ENCODE results near the gene TIRAP.

TIRAP gene

GRCh38 chr11:126281666-126282175 is 1.2 kb upstream of the TIRAP start:
- no peak for DNase-seq (ENCODE audit: low spot score)
- in situ Hi-C loops (cut with MboI; ENCODE audit: low pct_unique_long_range_greater_than_20kb, low sequenced_read_pairs, unreplicated experiment), result no loop called here
- TF ChIP-seq, protein P1, sequence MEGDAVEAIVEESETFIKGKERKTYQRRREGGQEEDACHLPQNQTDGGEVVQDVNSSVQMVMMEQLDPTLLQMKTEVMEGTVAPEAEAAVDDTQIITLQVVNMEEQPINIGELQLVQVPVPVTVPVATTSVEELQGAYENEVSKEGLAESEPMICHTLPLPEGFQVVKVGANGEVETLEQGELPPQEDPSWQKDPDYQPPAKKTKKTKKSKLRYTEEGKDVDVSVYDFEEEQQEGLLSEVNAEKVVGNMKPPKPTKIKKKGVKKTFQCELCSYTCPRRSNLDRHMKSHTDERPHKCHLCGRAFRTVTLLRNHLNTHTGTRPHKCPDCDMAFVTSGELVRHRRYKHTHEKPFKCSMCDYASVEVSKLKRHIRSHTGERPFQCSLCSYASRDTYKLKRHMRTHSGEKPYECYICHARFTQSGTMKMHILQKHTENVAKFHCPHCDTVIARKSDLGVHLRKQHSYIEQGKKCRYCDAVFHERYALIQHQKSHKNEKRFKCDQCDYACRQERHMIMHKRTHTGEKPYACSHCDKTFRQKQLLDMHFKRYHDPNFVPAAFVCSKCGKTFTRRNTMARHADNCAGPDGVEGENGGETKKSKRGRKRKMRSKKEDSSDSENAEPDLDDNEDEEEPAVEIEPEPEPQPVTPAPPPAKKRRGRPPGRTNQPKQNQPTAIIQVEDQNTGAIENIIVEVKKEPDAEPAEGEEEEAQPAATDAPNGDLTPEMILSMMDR (IDR thresholded peaks at IDR 0.05; ENCODE audit: extremely low read depth, insufficient read depth, missing control alignments), result no peak

- peak; percentile 54 for DNase-seq (ENCODE audit: low spot score)
- TF ChIP-seq, protein P1 (IDR thresholded peaks at IDR 0.05; ENCODE audit: extremely low read depth, insufficient read depth, missing control alignments), result no peak
- in situ Hi-C loops (cut with MboI; ENCODE audit: low pct_unique_long_range_greater_than_20kb, low sequenced_read_pairs, unreplicated experiment), result no loop called here
These were observed 545 bp upstream of the TIRAP start for GRCh38 chr11:126282361-126282735.

GRCh38 chr11:126284829-126285228 is 1.9 kb downstream of the TIRAP start:
- in situ Hi-C loops (cut with MboI; ENCODE audit: low pct_unique_long_range_greater_than_20kb, low sequenced_read_pairs, unreplicated experiment), result no loop called here
- peak; percentile 65 for DNase-seq (ENCODE audit: low spot score)
- TF ChIP-seq, protein P1 (IDR thresholded peaks at IDR 0.05; ENCODE audit: extremely low read depth, insufficient read depth, missing control alignments), result no peak

- TF ChIP-seq, protein P1 (IDR thresholded peaks at IDR 0.05; ENCODE audit: extremely low read depth, insufficient read depth, missing control alignments), result no peak
- no peak for DNase-seq (ENCODE audit: low spot score)
- in situ Hi-C loops (cut with MboI; ENCODE audit: low pct_unique_long_range_greater_than_20kb, low sequenced_read_pairs, unreplicated experiment), result no loop called here
These were observed 5.3 kb downstream of the TIRAP start for GRCh38 chr11:126288237-126288636.

- in situ Hi-C loops (cut with MboI; ENCODE audit: low pct_unique_long_range_greater_than_20kb, low sequenced_read_pairs, unreplicated experiment), result no loop called here
- no peak for DNase-seq (ENCODE audit: low spot score)
- TF ChIP-seq, protein P1 (IDR thresholded peaks at IDR 0.05; ENCODE audit: extremely low read depth, insufficient read depth, missing control alignments), result no peak
These were observed 8.0 kb downstream of the TIRAP start for GRCh38 chr11:126290887-126291286.

GRCh38 chr11:126293726-126294125 is 10.8 kb downstream of the TIRAP start:
- TF ChIP-seq, protein P1 (IDR thresholded peaks at IDR 0.05; ENCODE audit: extremely low read depth, insufficient read depth, missing control alignments), result no peak
- no peak for DNase-seq (ENCODE audit: low spot score)
- in situ Hi-C loops (cut with MboI; ENCODE audit: low pct_unique_long_range_greater_than_20kb, low sequenced_read_pairs, unreplicated experiment), result no loop called here

DNA sequence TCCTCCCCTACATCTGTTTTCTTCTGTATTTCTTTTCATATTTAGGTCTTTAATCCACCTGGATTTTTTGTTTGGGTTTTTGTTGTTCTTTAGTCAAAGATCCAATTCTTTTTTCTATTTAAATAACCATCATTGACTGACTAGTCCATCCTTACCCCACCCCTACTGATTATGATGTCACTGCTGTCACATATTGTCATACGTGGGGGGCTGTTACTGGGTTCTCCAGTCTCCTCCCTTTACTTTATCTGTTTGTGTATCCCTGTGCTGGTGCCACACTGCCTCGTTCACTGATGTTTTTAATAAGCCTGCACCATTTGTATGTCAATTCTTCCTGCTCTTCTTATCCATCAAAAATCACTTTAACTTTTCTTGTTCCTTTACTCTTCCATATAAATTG is 14.1 kb downstream of the TIRAP start:
- in situ Hi-C loops (cut with MboI; ENCODE audit: low pct_unique_long_range_greater_than_20kb, low sequenced_read_pairs, unreplicated experiment), result no loop called here
- TF ChIP-seq, protein P1 (IDR thresholded peaks at IDR 0.05; ENCODE audit: extremely low read depth, insufficient read depth, missing control alignments), result no peak
- DNase-seq (ENCODE audit: low spot score), result no peak

Measured in GM13977 (cell line).